Progenitor cell of endocrine pancreas (in vitro differentiated cells): ENCODE data around the gene CFAP54. TPM values are rescaled to one million over a fixed set of nuclear protein-coding genes. Genes with fewer than 3 reads are reported as not detected.

ENCODE experiments used
- DNase-seq: peaks from one replicate; pipeline ENCODE4 v3.0.0; 2021; ENCODE audit warnings: low spot score; ENCODE audit not compliant: unreplicated experiment
- H3K27ac Mint-ChIP-seq: 2 replicates; pipeline ENCODE4 v1.8.0; 2021; ENCODE audit warnings: mild to moderate bottlenecking, moderate library complexity, mixed read lengths
- H3K27me3 Mint-ChIP-seq: 2 replicates; pipeline ENCODE4 v1.8.0; 2021; ENCODE audit warnings: mixed read lengths
- H3K36me3 Mint-ChIP-seq: 2 replicates; pipeline ENCODE4 v1.8.0; 2022; ENCODE audit warnings: mixed read lengths; ENCODE audit not compliant: insufficient read depth
- H3K4me1 Mint-ChIP-seq: 2 replicates; pipeline ENCODE4 v1.8.0; 2021; ENCODE audit warnings: low read depth, mixed read lengths
- H3K4me3 Mint-ChIP-seq: 2 replicates; pipeline ENCODE4 v1.8.0; 2021; ENCODE audit warnings: low read depth, mild to moderate bottlenecking, moderate library complexity, mixed read lengths
- H3K9me3 Mint-ChIP-seq: 2 replicates; pipeline ENCODE4 v1.8.0; 2021; ENCODE audit warnings: low read depth, mixed read lengths
- total RNA-seq: library from RNA; stranded (reverse); gene quantifications from 2 replicates; pipeline ENCODE4 v1.2.1, GENCODE V29; 2021
- TF ChIP-seq, protein P1 (sequence below): fragments of 200-600 bp; sonication (generic); IDR thresholded peaks from one replicate; pipeline ENCODE4 v1.5.0; 2021; ENCODE audit warnings: antibody characterized with exemption, mild to moderate bottlenecking; ENCODE audit not compliant: unreplicated experiment

The CFAP54 gene
- total RNA-seq, 1 donor from 2014 or later, result 5.9 TPM

DNA sequence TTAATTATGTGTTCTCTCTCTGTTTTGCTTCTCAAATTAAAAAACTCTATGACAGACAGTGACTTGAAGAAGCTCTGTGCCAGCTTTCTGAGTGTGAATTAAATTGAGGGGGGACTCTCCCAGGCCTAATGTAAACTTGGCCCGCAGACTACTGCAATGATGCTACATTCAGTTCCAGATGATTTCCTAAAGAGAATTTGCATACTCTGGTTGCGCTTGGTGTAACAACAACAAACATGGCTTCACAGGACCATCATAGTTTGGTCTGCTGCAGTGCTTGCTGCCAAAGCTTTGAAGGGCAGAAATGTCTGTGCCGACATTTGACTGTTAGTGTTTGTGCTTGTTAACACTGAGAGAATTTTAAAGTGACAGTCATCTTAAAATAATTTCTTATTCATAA, 25.0 kb downstream of the CFAP54 start:
- TF ChIP-seq, protein P1, sequence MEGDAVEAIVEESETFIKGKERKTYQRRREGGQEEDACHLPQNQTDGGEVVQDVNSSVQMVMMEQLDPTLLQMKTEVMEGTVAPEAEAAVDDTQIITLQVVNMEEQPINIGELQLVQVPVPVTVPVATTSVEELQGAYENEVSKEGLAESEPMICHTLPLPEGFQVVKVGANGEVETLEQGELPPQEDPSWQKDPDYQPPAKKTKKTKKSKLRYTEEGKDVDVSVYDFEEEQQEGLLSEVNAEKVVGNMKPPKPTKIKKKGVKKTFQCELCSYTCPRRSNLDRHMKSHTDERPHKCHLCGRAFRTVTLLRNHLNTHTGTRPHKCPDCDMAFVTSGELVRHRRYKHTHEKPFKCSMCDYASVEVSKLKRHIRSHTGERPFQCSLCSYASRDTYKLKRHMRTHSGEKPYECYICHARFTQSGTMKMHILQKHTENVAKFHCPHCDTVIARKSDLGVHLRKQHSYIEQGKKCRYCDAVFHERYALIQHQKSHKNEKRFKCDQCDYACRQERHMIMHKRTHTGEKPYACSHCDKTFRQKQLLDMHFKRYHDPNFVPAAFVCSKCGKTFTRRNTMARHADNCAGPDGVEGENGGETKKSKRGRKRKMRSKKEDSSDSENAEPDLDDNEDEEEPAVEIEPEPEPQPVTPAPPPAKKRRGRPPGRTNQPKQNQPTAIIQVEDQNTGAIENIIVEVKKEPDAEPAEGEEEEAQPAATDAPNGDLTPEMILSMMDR, result no peak
- H3K27me3 Mint-ChIP-seq, result no peaks in the 10 kb centered on the region
- H3K4me3 Mint-ChIP-seq, result no peak overlapping the region
- H3K27ac Mint-ChIP-seq, result no peak overlapping the region
- DNase-seq, result no peak
- no peaks in the 10 kb centered on the region for H3K4me1 Mint-ChIP-seq
- no peaks in the 10 kb centered on the region for H3K36me3 Mint-ChIP-seq
- no peaks in the 10 kb centered on the region for H3K9me3 Mint-ChIP-seq

DNA sequence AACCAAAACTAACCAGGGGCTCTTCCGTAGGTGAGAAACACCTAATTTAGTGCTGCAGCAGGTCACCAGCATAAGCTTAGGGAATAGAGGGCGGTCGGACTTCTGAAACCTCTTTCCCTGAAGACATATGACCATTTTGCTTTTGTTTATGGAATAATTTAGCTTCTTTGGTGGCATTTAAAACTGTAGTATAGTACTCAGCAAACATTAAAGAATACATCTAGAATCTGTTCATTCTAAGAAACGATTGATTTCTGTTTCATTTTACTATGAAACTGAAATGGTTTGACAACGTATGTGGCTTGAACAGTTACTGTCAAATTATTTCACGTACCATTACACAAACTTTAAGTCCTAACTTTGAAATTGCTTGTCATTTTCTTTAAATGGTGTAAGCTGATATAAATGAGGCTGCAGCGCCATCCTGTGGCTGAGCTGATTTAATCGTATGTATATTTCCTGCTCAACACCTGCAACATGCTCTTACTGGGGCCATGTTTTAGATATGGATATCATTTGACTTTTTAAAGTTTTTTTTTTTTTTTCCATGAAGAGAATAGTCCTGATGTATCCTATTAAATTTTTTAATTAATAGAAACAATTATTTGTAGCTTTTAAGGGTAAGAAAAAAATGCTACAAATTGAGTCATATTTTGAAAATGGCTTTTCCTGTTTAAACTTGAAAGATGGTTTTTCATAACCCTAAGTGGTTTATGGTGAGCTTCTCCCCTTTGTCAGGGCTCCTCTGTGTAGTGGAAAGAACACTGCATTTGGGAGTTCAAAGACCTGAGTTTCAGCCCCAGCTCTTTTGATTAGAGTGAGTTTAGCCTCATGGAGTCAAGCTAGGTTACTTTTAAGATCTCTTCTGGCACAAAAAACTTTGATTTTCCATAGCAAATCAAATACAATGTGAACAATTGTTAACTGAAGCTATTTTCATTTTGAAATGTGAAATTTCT, 27.4 kb downstream of the CFAP54 start:
- Mint-ChIP-seq H3K36me3 (no peaks in the 10 kb centered on the region), H3K9me3 (no peaks in the 10 kb centered on the region), H3K4me1 (no peaks in the 10 kb centered on the region), H3K27ac (no peak overlapping the region), H3K4me3 (no peak overlapping the region), H3K27me3 (no peaks in the 10 kb centered on the region)
- peak; percentile 40 for DNase-seq
- TF ChIP-seq, protein P1, result peak; percentile 81

DNA sequence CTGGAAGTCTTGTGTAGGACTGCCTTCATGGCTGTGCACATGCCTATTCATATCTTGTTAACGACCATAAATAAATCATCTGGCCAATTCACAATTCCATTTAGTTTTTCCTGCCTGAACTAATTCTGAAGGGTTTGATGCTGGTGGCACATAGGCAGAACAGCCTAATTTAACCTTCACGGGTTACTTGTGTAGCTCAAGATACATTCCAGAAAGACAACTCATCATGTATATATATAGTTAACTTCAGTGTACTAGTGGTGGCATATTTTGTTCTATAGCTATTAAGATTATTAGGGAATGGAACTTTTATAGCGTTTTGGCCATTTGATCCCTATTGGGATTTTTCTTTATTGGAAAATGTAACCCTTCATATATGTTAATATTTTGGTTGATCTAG, 31.4 kb downstream of the CFAP54 start:
- Mint-ChIP-seq H3K36me3 (no peaks in the 10 kb centered on the region), H3K4me1 (no peaks in the 10 kb centered on the region), H3K4me3 (no peak overlapping the region), H3K27ac (peak overlapping the region; percentile 29), H3K9me3 (no peaks in the 10 kb centered on the region), H3K27me3 (no peaks in the 10 kb centered on the region)
- no peak for DNase-seq
- TF ChIP-seq, protein P1, result no peak

GRCh38 chr12:96521895-96522682, 32.7 kb downstream of the CFAP54 start:
- Mint-ChIP-seq H3K4me1 (no peaks in the 10 kb centered on the region), H3K9me3 (no peaks in the 10 kb centered on the region), H3K27me3 (no peaks in the 10 kb centered on the region), H3K4me3 (no peak overlapping the region), H3K36me3 (no peaks in the 10 kb centered on the region), H3K27ac (no peak overlapping the region)
- no peak for DNase-seq
- TF ChIP-seq, protein P1, result no peak

DNA sequence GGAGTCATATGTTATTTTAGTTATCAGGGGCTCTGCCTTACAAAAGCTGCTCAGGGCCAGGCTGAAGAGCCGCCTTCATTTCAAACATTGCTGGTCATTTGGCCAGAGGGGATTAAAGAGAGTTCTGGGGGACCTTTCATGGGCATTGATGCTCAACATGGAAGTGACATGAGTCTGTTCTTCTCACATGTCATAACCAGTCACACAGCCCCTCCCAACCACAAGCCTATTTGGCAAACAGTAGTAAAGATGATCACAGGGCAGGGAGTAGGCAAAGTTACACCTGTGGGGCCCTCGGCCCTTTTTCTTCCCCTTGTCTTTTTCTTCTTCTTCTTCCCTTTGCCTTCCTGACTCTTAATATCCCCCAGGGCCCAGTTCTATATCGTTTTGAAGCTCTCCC, 33.3 kb downstream of the CFAP54 start:
- TF ChIP-seq, protein P1, result no peak
- no peaks in the 10 kb centered on the region for H3K27me3 Mint-ChIP-seq
- H3K27ac Mint-ChIP-seq, result no peak overlapping the region
- H3K36me3 Mint-ChIP-seq, result no peaks in the 10 kb centered on the region
- no peaks in the 10 kb centered on the region for H3K4me1 Mint-ChIP-seq
- no peaks in the 10 kb centered on the region for H3K9me3 Mint-ChIP-seq
- DNase-seq, result no peak
- H3K4me3 Mint-ChIP-seq, result no peak overlapping the region
